Natural killer cell (primary cell): ENCODE data around the gene CMAS. TPM values are rescaled to one million over a fixed set of nuclear protein-coding genes. Genes with fewer than 3 reads are reported as not detected.
A peak's percentile ranks its signal among the peaks of the same experiment; 100 is the strongest.
"Not testable (repeated sequence)": the region's sequence is repeated elsewhere in the genome, so short reads cannot be mapped to it uniquely, and the experiment has no call there.

Source experiments
- ATAC-seq, 3 donors: fragments of 150-1000 bp in 2 of 3; fragments of 200-7000 bp in 1 of 3; cut with Tn5 transposase; 1 replicate in 1 of 3; 2 replicates in 2 of 3; pipeline ENCODE4 v1.10.0; 2021; ENCODE audit warnings: mild to moderate bottlenecking in 2 of 3, moderate library complexity in 2 of 3
- DNase-seq, 2 donors: peaks; one replicate each; pipeline versions ENCODE4 v3.0.0 to v3.0.0-alpha.2; 2013 to 2021; ENCODE audit warnings: mixed read lengths in 1 of 2
- H3K27ac ChIP-seq: one replicate; pipeline ENCODE4 v1.5.1; 2013; ENCODE audit warnings: mild to moderate bottlenecking, low read length
- H3K27me3 ChIP-seq: one replicate; pipeline ENCODE4 v1.6.1; 2013; ENCODE audit warnings: low read length; ENCODE audit not compliant: control insufficient read depth, insufficient read depth
- H3K36me3 ChIP-seq: one replicate; pipeline ENCODE4 v1.6.1; 2013; ENCODE audit warnings: low read length; ENCODE audit not compliant: control insufficient read depth, insufficient read depth
- H3K4me1 ChIP-seq: one replicate; pipeline ENCODE4 v1.6.1; 2013; ENCODE audit warnings: low read length; ENCODE audit not compliant: control insufficient read depth, insufficient read depth
- H3K4me3 ChIP-seq: one replicate; pipeline ENCODE4 v1.5.1; 2013; ENCODE audit warnings: low read length
- H3K9me3 ChIP-seq: one replicate; pipeline ENCODE4 v1.6.1; 2013; ENCODE audit warnings: low read length; ENCODE audit not compliant: control insufficient read depth, insufficient read depth
- H3K27ac Mint-ChIP-seq, 2 donors: one replicate each; pipeline ENCODE4 v1.8.0; 2022; ENCODE audit warnings: mild to moderate bottlenecking in 2 of 2, mixed read lengths in 2 of 2, moderate library complexity in 1 of 2
- H3K27me3 Mint-ChIP-seq, 2 donors: one replicate each; pipeline ENCODE4 v1.8.0; 2022; ENCODE audit warnings: low read depth in 2 of 2, mixed read lengths in 2 of 2
- H3K36me3 Mint-ChIP-seq: one replicate; pipeline ENCODE4 v1.8.0; 2022; ENCODE audit warnings: mixed read lengths
- H3K4me1 Mint-ChIP-seq, 2 donors: one replicate each; pipeline ENCODE4 v1.8.0; 2022; ENCODE audit warnings: mixed read lengths in 2 of 2
- H3K4me3 Mint-ChIP-seq: one replicate; pipeline ENCODE4 v1.8.0; 2022; ENCODE audit warnings: mild to moderate bottlenecking, moderate library complexity, mixed read lengths
- H3K9me3 Mint-ChIP-seq, 2 donors: one replicate each; pipeline ENCODE4 v1.8.0; 2022; ENCODE audit warnings: mixed read lengths in 2 of 2
- WGBS: methylation state at CpG from one replicate; pipeline ENCODE4 v1.1.7; 2013; ENCODE audit warnings: missing lambda C conversion rate; ENCODE audit not compliant: insufficient coverage; 5-methylcytosine and 5-hydroxymethylcytosine counted together
- intact Hi-C: fragments of 100-400 bp; cut with micrococcal nuclease; formaldehyde crosslinking; loops from one replicate; pipeline ENCODE4 v1.14.2; 2022
- total RNA-seq, 4 donors: library from RNA; stranded (reverse); fragments of 120-200 nt in 1 of 4; gene quantifications; one replicate each; pipeline versions ENCODE4 v1.2.3 to v1.2.4, GENCODE V29; 2013 to 2022
- TF ChIP-seq, protein P1 (sequence below): fragments of 200-600 bp; IDR thresholded peaks from one replicate; pipeline ENCODE4 v1.8.0; 2022; ENCODE audit warnings: antibody characterized with exemption

CMAS gene
- total RNA-seq, 3 donors from 2014 or later (not counting 1 experiment from before 2014, with no cell fraction given), result 10.0 to 19.8 (median 13.7) TPM

- Histone ChIP-seq H3K27ac (no peak overlapping the region), H3K36me3 (no peaks in the 10 kb centered on the region), H3K4me3 (no peak overlapping the region), H3K4me1 (no peaks in the 10 kb centered on the region), H3K27me3 (no peaks in the 10 kb centered on the region), H3K9me3 (no peaks in the 10 kb centered on the region)
- TF ChIP-seq, protein P1, sequence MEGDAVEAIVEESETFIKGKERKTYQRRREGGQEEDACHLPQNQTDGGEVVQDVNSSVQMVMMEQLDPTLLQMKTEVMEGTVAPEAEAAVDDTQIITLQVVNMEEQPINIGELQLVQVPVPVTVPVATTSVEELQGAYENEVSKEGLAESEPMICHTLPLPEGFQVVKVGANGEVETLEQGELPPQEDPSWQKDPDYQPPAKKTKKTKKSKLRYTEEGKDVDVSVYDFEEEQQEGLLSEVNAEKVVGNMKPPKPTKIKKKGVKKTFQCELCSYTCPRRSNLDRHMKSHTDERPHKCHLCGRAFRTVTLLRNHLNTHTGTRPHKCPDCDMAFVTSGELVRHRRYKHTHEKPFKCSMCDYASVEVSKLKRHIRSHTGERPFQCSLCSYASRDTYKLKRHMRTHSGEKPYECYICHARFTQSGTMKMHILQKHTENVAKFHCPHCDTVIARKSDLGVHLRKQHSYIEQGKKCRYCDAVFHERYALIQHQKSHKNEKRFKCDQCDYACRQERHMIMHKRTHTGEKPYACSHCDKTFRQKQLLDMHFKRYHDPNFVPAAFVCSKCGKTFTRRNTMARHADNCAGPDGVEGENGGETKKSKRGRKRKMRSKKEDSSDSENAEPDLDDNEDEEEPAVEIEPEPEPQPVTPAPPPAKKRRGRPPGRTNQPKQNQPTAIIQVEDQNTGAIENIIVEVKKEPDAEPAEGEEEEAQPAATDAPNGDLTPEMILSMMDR, result no peak
- Mint-ChIP-seq H3K27me3 (peaks cover 1 to 4% of the 10 kb centered on the region in 2 donors), H3K27ac (no peak overlapping the region), H3K4me1 (peaks cover 0 to 8% of the 10 kb centered on the region in 2 donors), H3K9me3 (no peaks in the 10 kb centered on the region), H3K4me3 (no peak overlapping the region), H3K36me3 (no peaks in the 10 kb centered on the region)
- no peak for DNase-seq
- no CpG with 5 or more reads among the region's 3 CpGs for WGBS
- peak; percentile 44 to 90 (median 49) for ATAC-seq
- intact Hi-C loops, result no loop called here
Observed at GRCh38 chr12:22002430-22002829, 43.6 kb upstream of the CMAS start.

GRCh38 chr12:22007794-22008193 lies 38.2 kb upstream of the CMAS start:
- H3K9me3 Mint-ChIP-seq, H3K27ac Mint-ChIP-seq, H3K27me3 Mint-ChIP-seq, intact Hi-C loops, H3K4me3 ChIP-seq, H3K4me1 Mint-ChIP-seq, H3K4me3 Mint-ChIP-seq, H3K9me3 ChIP-seq, H3K36me3 Mint-ChIP-seq, H3K36me3 ChIP-seq, DNase-seq, ATAC-seq, H3K4me1 ChIP-seq, H3K27ac ChIP-seq, H3K27me3 ChIP-seq: not testable (repeated sequence)
- WGBS, result 65% methylated on average over 2 of the region's 2 CpGs

DNA sequence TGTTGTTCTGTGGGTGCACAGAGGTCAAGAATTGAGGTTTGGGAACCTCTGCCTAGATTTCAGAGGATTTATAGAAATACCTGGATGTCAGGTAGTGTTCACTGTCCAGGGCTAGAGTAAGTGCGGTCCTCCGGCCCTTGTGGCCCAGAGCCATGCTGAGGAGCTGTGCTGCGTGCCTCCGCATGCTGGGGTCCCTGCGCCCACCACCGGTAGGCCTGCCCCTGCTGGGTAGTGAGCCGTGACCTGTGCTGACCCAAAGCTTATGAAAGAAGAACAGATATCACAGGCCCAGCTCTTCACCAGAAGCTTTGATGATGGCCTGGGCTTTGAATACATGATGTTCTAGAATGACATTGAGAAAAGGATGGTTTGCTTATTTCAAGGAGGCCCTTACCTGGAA lies 37.8 kb upstream of the CMAS start:
- ATAC-seq, result no peak
- no peaks in the 10 kb centered on the region for H3K36me3 ChIP-seq
- H3K4me3 ChIP-seq, result no peak overlapping the region
- Mint-ChIP-seq H3K36me3 (no peaks in the 10 kb centered on the region), H3K27ac (no peak overlapping the region), H3K4me1 (peaks cover 0 to under 1% of the 10 kb centered on the region in 2 donors), H3K4me3 (no peak overlapping the region), H3K9me3 (no peaks in the 10 kb centered on the region), H3K27me3 (peaks cover 0 to 7% of the 10 kb centered on the region in 2 donors)
- 96% methylated on average over 7 of the region's 7 CpGs for WGBS
- TF ChIP-seq, protein P1, result no peak
- intact Hi-C loops, result no loop called here
- H3K27ac ChIP-seq, result no peak overlapping the region
- H3K4me1 ChIP-seq, result no peaks in the 10 kb centered on the region
- no peaks in the 10 kb centered on the region for H3K9me3 ChIP-seq
- no peaks in the 10 kb centered on the region for H3K27me3 ChIP-seq
- DNase-seq, result no peak

DNA sequence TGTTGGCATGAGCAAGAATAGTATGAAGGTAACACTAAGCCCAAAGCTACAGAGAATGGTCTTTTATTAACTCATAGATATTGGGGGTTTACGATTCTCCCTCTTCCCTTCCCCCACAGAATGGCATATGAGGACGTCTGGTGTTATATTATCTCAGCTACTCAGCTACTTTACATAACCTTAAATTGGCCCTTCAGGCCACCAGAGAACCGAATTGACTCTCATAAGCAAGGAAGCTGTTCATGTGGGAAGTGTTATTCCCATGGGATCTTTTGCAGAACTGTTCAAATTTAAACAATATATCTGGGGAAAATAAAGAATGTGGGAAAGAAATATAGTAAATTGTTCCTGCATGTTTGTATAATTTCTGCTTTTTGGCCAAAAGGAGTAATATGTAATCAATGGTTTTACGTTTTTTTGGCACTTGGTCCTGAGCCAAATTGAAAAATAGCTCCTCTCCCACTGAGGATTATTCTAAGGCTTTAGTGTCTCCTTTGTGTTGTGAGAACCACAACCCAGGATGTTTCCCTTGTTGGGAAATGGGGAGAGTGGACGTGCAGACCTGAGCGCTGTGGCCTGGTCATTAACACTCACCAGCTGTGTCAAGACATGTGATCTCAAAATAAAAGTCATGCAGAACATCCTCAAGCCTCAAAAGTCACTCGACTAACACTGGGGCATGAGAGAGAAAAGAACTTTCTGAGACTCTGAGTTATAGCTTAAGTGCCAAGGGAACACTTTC lies 31.8 kb upstream of the CMAS start:
- Histone ChIP-seq H3K27me3 (no peaks in the 10 kb centered on the region), H3K36me3 (no peaks in the 10 kb centered on the region), H3K4me1 (no peaks in the 10 kb centered on the region), H3K27ac (no peak overlapping the region), H3K4me3 (no peak overlapping the region), H3K9me3 (no peaks in the 10 kb centered on the region)
- ATAC-seq (no peak), DNase-seq (no peak)
- Mint-ChIP-seq H3K27me3 (peaks cover 0 to 8% of the 10 kb centered on the region in 2 donors), H3K36me3 (no peaks in the 10 kb centered on the region), H3K9me3 (no peaks in the 10 kb centered on the region), H3K4me3 (no peak overlapping the region), H3K27ac (no peak overlapping the region), H3K4me1 (no peaks in the 10 kb centered on the region)
- WGBS, result 82% methylated on average over 5 of the region's 7 CpGs
- TF ChIP-seq, protein P1, result no peak
- intact Hi-C loops, result no loop called here
